ENCODE measurements around the gene FOXL2. TPM values are rescaled to one million over a fixed set of nuclear protein-coding genes. Genes with fewer than 3 reads are reported as not detected.

FOXL2 gene
- total and polyA plus RNA-seq, 2 of the 4 experiments (the other 2 are of a cell fraction) = 0.07 TPM; not detected in 1

- no peak overlapping the region for H2AK5ac ChIP-seq (ENCODE audit: low read depth, low read length)
- 0 out of 2 replicates have a peak, but pooled peaks cover 2% of the 10 kb centered on the region for H3K27me3 ChIP-seq (ENCODE audit: control insufficient read depth, insufficient read depth, low read length)
- no peak overlapping the region for H4K8ac ChIP-seq (ENCODE audit: low read depth in 2 of 2, low read length in 2 of 2)
- H3K4me3 ChIP-seq (ENCODE audit: insufficient read depth, low read depth, low read length) = no peak overlapping the region
- H3K79me1 ChIP-seq (ENCODE audit: low read depth in 1 of 2, low read length in 2 of 2) = no peaks in the 10 kb centered on the region
- H2BK20ac ChIP-seq (ENCODE audit: low read depth, low read length) = no peak overlapping the region
- H3K9ac ChIP-seq (ENCODE audit: low read depth, low read length) = no peak overlapping the region
- TF ChIP-seq CEBPB (IDR thresholded peaks at IDR 0.05; ENCODE audit: low read depth, low read length) (no peak), RAD21 (IDR thresholded peaks at IDR 0.05; ENCODE audit: low read length) (no peak), RCOR1 (IDR thresholded peaks at IDR 0.05; ENCODE audit: insufficient replicate concordance, low read length) (no peak), MAFK (IDR thresholded peaks at IDR 0.05; ENCODE audit: low read depth, low read length) (peak; percentile 89), MXI1 (IDR thresholded peaks at IDR 0.05; ENCODE audit: borderline replicate concordance, low read depth, low read length) (no peak), USF2 (IDR thresholded peaks at IDR 0.05; ENCODE audit: low read depth, low read length) (no peak)
- no peak overlapping the region for H3K18ac ChIP-seq (ENCODE audit: low read depth, low read length)
- H3K14ac ChIP-seq (replicated peaks; ENCODE audit: low read depth, low read length) = no peak overlapping the region
- H3K4me1 ChIP-seq (ENCODE audit: control insufficient read depth, insufficient read depth, low read length) = no peaks in the 10 kb centered on the region
- in situ Hi-C loops (cut with MboI; ENCODE audit: low sequenced_read_pairs) = no loop called here
- no peak overlapping the region for H2BK120ac ChIP-seq (ENCODE audit: low read depth, low read length)
- no peak overlapping the region for H2AK9ac ChIP-seq (replicated peaks; ENCODE audit: low read depth, low read length, poor library complexity)
- ChIA-PET CTCF (no interaction called here), POLR2A (ENCODE audit: unreplicated experiment) (no interaction called here)
- H3K4ac ChIP-seq (ENCODE audit: low read depth, low read length) = no peak overlapping the region
- no peak overlapping the region for H3K56ac ChIP-seq (ENCODE audit: extremely low read depth, insufficient read depth, low read length)
- no peak for DNase-seq
- no peak overlapping the region for H2AFZ ChIP-seq (replicated peaks; ENCODE audit: low read length, poor library complexity)
- intact Hi-C loops (cut with micrococcal nuclease) = no loop called here
- BruUV-seq (replicated peaks) = no TSS peak
- no peaks in the 10 kb centered on the region for H3K9me1 ChIP-seq (ENCODE audit: insufficient read depth, low read length)
- H3K23ac ChIP-seq (ENCODE audit: low read depth, low read length) = no peak overlapping the region
- H2BK15ac ChIP-seq (ENCODE audit: low read depth, low read length) = no peak overlapping the region
- no CpG with 5 or more reads among the region's 1 CpG for WGBS, 2 experiments (ENCODE audit: extremely low coverage in 2 of 2, insufficient read length in 1 of 2)
- no peak overlapping the region for H3K4me2 ChIP-seq (ENCODE audit: low read depth, low read length)
- H4K91ac ChIP-seq (ENCODE audit: insufficient read depth, low read depth, low read length) = no peak overlapping the region
- no peak overlapping the region for H3K27ac ChIP-seq (ENCODE audit: insufficient read depth, low read length)
- no peak overlapping the region for H2BK5ac ChIP-seq (ENCODE audit: low read depth, low read length, poor library complexity, severe bottlenecking)
- H3K9me3 ChIP-seq (ENCODE audit: control insufficient read depth, insufficient read depth, low read length) = no peaks in the 10 kb centered on the region
- no peaks in the 10 kb centered on the region for H4K20me1 ChIP-seq (ENCODE audit: insufficient read depth, low read length)
- H4K5ac ChIP-seq (ENCODE audit: low read depth, low read length) = no peak overlapping the region
- dilution Hi-C loops (cut with HindIII; ENCODE audit: low sequenced_read_pairs, unreplicated experiment) = no loop called here
- ATAC-seq (ENCODE audit: low read depth) = no peak
- H3K36me3 ChIP-seq (ENCODE audit: control insufficient read depth, insufficient read depth, low read length) = no peaks in the 10 kb centered on the region
These were observed 48.8 kb upstream of the FOXL2 start for GRCh38 chr3:138995706-138996105.
